Measurements from ENCODE around the gene DHPS. TPM values are rescaled to one million over a fixed set of nuclear protein-coding genes. Genes with fewer than 3 reads are reported as not detected.
A peak's percentile ranks its signal among the peaks of the same experiment; 100 is the strongest.

Gene DHPS
- total RNA-seq, 1 donor from 2014 or later: 106 TPM

GRCh38 chr19:12667731-12668302, 13.9 kb downstream of the DHPS start:
- peaks cover 9% of the 10 kb centered on the region for H3K36me3 Mint-ChIP-seq (ENCODE audit: insufficient read depth)
- H3K4me1 Mint-ChIP-seq (ENCODE audit: low read depth): peaks cover 27% of the 10 kb centered on the region
- no peaks in the 10 kb centered on the region for H3K9me3 Mint-ChIP-seq (ENCODE audit: low read depth)
- peak overlapping the region; percentile 33 for H3K27ac Mint-ChIP-seq
- no peaks in the 10 kb centered on the region for H3K27me3 Mint-ChIP-seq
- peak overlapping the region; percentile 94 for H3K4me3 Mint-ChIP-seq (ENCODE audit: low read depth)
- DNase-seq (ENCODE audit: low spot score, unreplicated experiment): no peak
- TF ChIP-seq CTCF (IDR thresholded peaks at IDR 0.05; ENCODE audit: unreplicated experiment): no peak

GRCh38 chr19:12666265-12667048, 15.2 kb downstream of the DHPS start, which contains the start of the genes MAN2B1 and WDR83:
Gene MAN2B1 (minus strand): TSS chr19:12666742. CDS start chr19:12666701, 41 bp downstream.
Gene WDR83 (plus strand): TSS chr19:12666807. CDS start chr19:12669791, 2,984 bp downstream.
- TF ChIP-seq CTCF (IDR thresholded peaks at IDR 0.05; ENCODE audit: unreplicated experiment): no peak
- H3K4me1 Mint-ChIP-seq (ENCODE audit: low read depth): peaks cover 25% of the 10 kb centered on the region
- peak within 1 kb of the TSS; percentile 94 for H3K4me3 Mint-ChIP-seq (ENCODE audit: low read depth)
- peak within 1 kb of the TSS; percentile 92 for H3K27ac Mint-ChIP-seq
- no peaks in the 10 kb centered on the region for H3K9me3 Mint-ChIP-seq (ENCODE audit: low read depth)
- H3K27me3 Mint-ChIP-seq: no peaks in the 10 kb centered on the region
- H3K36me3 Mint-ChIP-seq (ENCODE audit: insufficient read depth): peaks cover 3% of the 10 kb centered on the region
- peak; percentile 70 for DNase-seq (ENCODE audit: low spot score, unreplicated experiment)

GRCh38 chr19:12665671-12666264, 15.9 kb downstream of the DHPS start:
- H3K4me1 Mint-ChIP-seq (ENCODE audit: low read depth): peaks cover 25% of the 10 kb centered on the region
- no peaks in the 10 kb centered on the region for H3K27me3 Mint-ChIP-seq
- H3K4me3 Mint-ChIP-seq (ENCODE audit: low read depth): peak overlapping the region; percentile 94
- no peak for TF ChIP-seq CTCF (IDR thresholded peaks at IDR 0.05; ENCODE audit: unreplicated experiment)
- no peak for DNase-seq (ENCODE audit: low spot score, unreplicated experiment)
- peak overlapping the region; percentile 91 for H3K27ac Mint-ChIP-seq
- no peaks in the 10 kb centered on the region for H3K9me3 Mint-ChIP-seq (ENCODE audit: low read depth)
- H3K36me3 Mint-ChIP-seq (ENCODE audit: insufficient read depth): peaks cover 5% of the 10 kb centered on the region

- no peak overlapping the region for H3K27ac Mint-ChIP-seq
- H3K9me3 Mint-ChIP-seq (ENCODE audit: low read depth): no peaks in the 10 kb centered on the region
- H3K4me3 Mint-ChIP-seq (ENCODE audit: low read depth): peak overlapping the region; percentile 35
- DNase-seq (ENCODE audit: low spot score, unreplicated experiment): no peak
- peaks cover 5% of the 10 kb centered on the region for H3K36me3 Mint-ChIP-seq (ENCODE audit: insufficient read depth)
- H3K4me1 Mint-ChIP-seq (ENCODE audit: low read depth): peaks cover 22% of the 10 kb centered on the region
- no peaks in the 10 kb centered on the region for H3K27me3 Mint-ChIP-seq
- TF ChIP-seq CTCF (IDR thresholded peaks at IDR 0.05; ENCODE audit: unreplicated experiment): no peak
Observed at GRCh38 chr19:12665281-12665573, 16.5 kb downstream of the DHPS start.

- no peak overlapping the region for H3K27ac Mint-ChIP-seq
- peak overlapping the region; percentile 35 for H3K4me3 Mint-ChIP-seq (ENCODE audit: low read depth)
- no peak for TF ChIP-seq CTCF (IDR thresholded peaks at IDR 0.05; ENCODE audit: unreplicated experiment)
- DNase-seq (ENCODE audit: low spot score, unreplicated experiment): no peak
- H3K4me1 Mint-ChIP-seq (ENCODE audit: low read depth): peaks cover 20% of the 10 kb centered on the region
- H3K9me3 Mint-ChIP-seq (ENCODE audit: low read depth): no peaks in the 10 kb centered on the region
- no peaks in the 10 kb centered on the region for H3K27me3 Mint-ChIP-seq
- H3K36me3 Mint-ChIP-seq (ENCODE audit: insufficient read depth): peaks cover 9% of the 10 kb centered on the region
Observed at GRCh38 chr19:12664406-12665280, 17.0 kb downstream of the DHPS start.

Data from progenitor cell of endocrine pancreas (in vitro differentiated cells).